WTC11 (cell line): ENCODE results near the gene TMTC2. TPM values are rescaled to one million over a fixed set of nuclear protein-coding genes. Genes with fewer than 3 reads are reported as not detected.

Experiments
- ATAC-seq: fragments of 200-7000 bp; cut with Tn5 transposase; 2 replicates; pipeline ENCODE4 v1.10.0; 2021; ENCODE audit warnings: mild to moderate bottlenecking, moderate library complexity
- CTCF ChIA-PET: fragments of 300-600 bp; sonication (Branson Sonifier 250); formaldehyde crosslinking; loops from one replicate; lab custom pipeline; 2021; ENCODE audit warnings: antibody characterized with exemption; lab: Charles Lee
- POLR2A ChIA-PET: fragments of 350-600 bp; sonication (Branson Sonifier 250); formaldehyde crosslinking; loops from one replicate; lab custom pipeline; 2021; ENCODE audit warnings: antibody characterized with exemption; lab: Charles Lee
- DNase-seq: peaks from one replicate; pipeline ENCODE4 v3.0.0; 2021; ENCODE audit warnings: low spot score
- H3K27ac Mint-ChIP-seq: 2 replicates; pipeline ENCODE4 v1.8.0; 2021; ENCODE audit warnings: mixed read lengths
- H3K27me3 Mint-ChIP-seq: 2 replicates; pipeline ENCODE4 v1.8.0; 2021; ENCODE audit warnings: low read depth, mild to moderate bottlenecking, moderate library complexity, mixed read lengths
- H3K36me3 Mint-ChIP-seq: 2 replicates; pipeline ENCODE4 v1.8.0; 2021; ENCODE audit warnings: mixed read lengths
- H3K4me1 Mint-ChIP-seq: 2 replicates; pipeline ENCODE4 v1.8.0; 2022; ENCODE audit warnings: mixed read lengths
- H3K4me3 Mint-ChIP-seq: 2 replicates; pipeline ENCODE4 v1.8.0; 2021; ENCODE audit warnings: mild to moderate bottlenecking, moderate library complexity, mixed read lengths
- H3K9me3 Mint-ChIP-seq: 2 replicates; pipeline ENCODE4 v1.8.0; 2021; ENCODE audit warnings: mixed read lengths
- ARID4B ChIP-seq: sonication (generic); formaldehyde crosslinking; IDR thresholded peaks from 2 replicates; pipeline ENCODE4 v1.8.0; 2023; ENCODE audit warnings: missing genetic modification reagents, mild to moderate bottlenecking, borderline replicate concordance
- E2F1 ChIP-seq: sonication (generic); formaldehyde crosslinking; IDR thresholded peaks from 2 replicates; pipeline ENCODE4 v1.8.0; 2022; ENCODE audit warnings: mild to moderate bottlenecking, missing genetic modification reagents
- ELF4 ChIP-seq: sonication (generic); formaldehyde crosslinking; IDR thresholded peaks from 2 replicates; pipeline ENCODE4 v1.8.1; 2022; ENCODE audit warnings: low read depth, mild to moderate bottlenecking, moderate library complexity, missing genetic modification reagents
- EMX1 ChIP-seq: fragments of 250-450 bp; sonication (Bioruptor Pico); IDR thresholded peaks from 2 replicates; pipeline ENCODE4 v1.8.0; 2021; ENCODE audit warnings: mild to moderate bottlenecking
- GRHL2 ChIP-seq: fragments of 250-450 bp; sonication (Bioruptor Pico); IDR thresholded peaks from 2 replicates; pipeline ENCODE4 v1.8.0; 2022; ENCODE audit warnings: mild to moderate bottlenecking, moderate library complexity; ENCODE audit not compliant: insufficient replicate concordance, severe bottlenecking
- HMGXB4 ChIP-seq: sonication (generic); formaldehyde crosslinking; IDR thresholded peaks from 2 replicates; pipeline ENCODE4 v1.8.1; 2023; ENCODE audit warnings: mild to moderate bottlenecking, moderate library complexity, missing genetic modification reagents
- JUN ChIP-seq: sonication (generic); formaldehyde crosslinking; IDR thresholded peaks from 2 replicates; pipeline ENCODE4 v1.8.0; 2023; ENCODE audit warnings: mild to moderate bottlenecking, missing genetic modification reagents
- NFATC4 ChIP-seq: fragments of 250-450 bp; sonication (Bioruptor Pico); IDR thresholded peaks from 2 replicates; pipeline ENCODE4 v1.9.0; 2021; ENCODE audit warnings: mild to moderate bottlenecking
- PREB ChIP-seq: sonication (generic); formaldehyde crosslinking; IDR thresholded peaks from 2 replicates; pipeline ENCODE4 v1.8.1; 2022; ENCODE audit warnings: mild to moderate bottlenecking, missing genetic modification reagents, moderate library complexity, borderline replicate concordance
- PRRX2 ChIP-seq: fragments of 250-450 bp; sonication (Bioruptor Pico); IDR thresholded peaks from 2 replicates; pipeline ENCODE4 v1.8.0; 2021; ENCODE audit warnings: mild to moderate bottlenecking
- RELA ChIP-seq: sonication (generic); formaldehyde crosslinking; IDR thresholded peaks from 2 replicates; pipeline ENCODE4 v1.8.1; 2022; ENCODE audit warnings: missing genetic modification reagents, mild to moderate bottlenecking, borderline replicate concordance
- RORB ChIP-seq: fragments of 250-450 bp; sonication (Bioruptor Pico); IDR thresholded peaks from 2 replicates; pipeline ENCODE4 v1.9.0; 2021; ENCODE audit warnings: mild to moderate bottlenecking
- ZNF138 ChIP-seq: sonication (generic); formaldehyde crosslinking; conservative IDR thresholded peaks from 2 replicates; pipeline ENCODE4 v1.8.1; 2022; ENCODE audit warnings: mild to moderate bottlenecking, moderate library complexity, missing genetic modification reagents
- ZNF423 ChIP-seq: fragments of 250-450 bp; sonication (Bioruptor Pico); IDR thresholded peaks from 2 replicates; pipeline ENCODE4 v2.1.2; 2022; ENCODE audit warnings: mild to moderate bottlenecking, moderate library complexity
- ZSCAN18 ChIP-seq: fragments of 250-450 bp; sonication (Bioruptor Pico); IDR thresholded peaks from 2 replicates; pipeline ENCODE4 v2.1.2; 2022; ENCODE audit warnings: mild to moderate bottlenecking, moderate library complexity
- total RNA-seq: library from RNA; stranded (reverse); gene quantifications from 3 replicates; pipeline ENCODE4 v1.2.3, GENCODE V29; 2021
- TF ChIP-seq, protein P1 (sequence below): fragments of 250-450 bp; sonication (Bioruptor Pico); IDR thresholded peaks from 2 replicates; pipeline ENCODE4 v1.9.0; 2021; ENCODE audit warnings: mild to moderate bottlenecking, borderline replicate concordance
- TF ChIP-seq, protein P2 (sequence below): fragments of 250-450 bp; sonication (Bioruptor Pico); conservative IDR thresholded peaks from 2 replicates; pipeline ENCODE4 v1.9.0; 2021; ENCODE audit warnings: mild to moderate bottlenecking

Gene TMTC2
- total RNA-seq, 1 experiment from 2014 or later, result 6.4 TPM

- no peak for TF ChIP-seq ARID4B
- no peak for TF ChIP-seq ELF4 (CRISPR knock-in tag)
- no peak for TF ChIP-seq ZNF423 (CRISPR knock-in tag)
- no peak for TF ChIP-seq NFATC4 (CRISPR knock-in tag)
- no peak for TF ChIP-seq E2F1
Observed at GRCh38 chr12:83142914-83143313, 456.2 kb downstream of the TMTC2 start (continued).

DNA sequence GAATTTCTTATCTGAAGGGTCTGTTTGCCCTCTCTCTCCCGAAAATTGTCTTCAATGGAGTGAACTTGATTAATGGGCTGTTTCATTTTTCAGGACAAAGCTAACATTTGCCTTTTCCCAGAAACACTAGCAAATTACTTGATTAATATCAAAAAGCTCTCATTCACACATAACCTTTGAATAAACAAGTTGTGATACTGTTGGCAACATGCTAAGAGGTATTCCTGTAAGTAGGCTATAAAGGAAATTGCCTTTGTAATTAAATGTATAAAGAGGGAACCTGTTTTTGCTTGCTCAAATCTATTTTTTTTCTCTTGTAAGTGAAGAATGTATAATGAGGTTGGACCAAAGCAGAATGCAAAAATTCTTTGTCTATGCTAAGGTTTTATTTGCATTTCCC, 457.2 kb downstream of the TMTC2 start:
- no peak for DNase-seq
- CTCF ChIA-PET, result no interaction called here
- H3K27me3 Mint-ChIP-seq, result no peaks in the 10 kb centered on the region; the same call in 1 of the 2 replicates
- peaks cover 27% of the 10 kb centered on the region for H3K36me3 Mint-ChIP-seq
- no peak overlapping the region for H3K4me3 Mint-ChIP-seq
- ATAC-seq, result no peak
- no peaks in the 10 kb centered on the region for H3K4me1 Mint-ChIP-seq
- H3K9me3 Mint-ChIP-seq, result peaks cover 28% of the 10 kb centered on the region
- POLR2A ChIA-PET, result no interaction called here
- no peak overlapping the region for H3K27ac Mint-ChIP-seq
- TF ChIP-seq HMGXB4 (CRISPR knock-in tag) (no peak), RELA (CRISPR knock-in tag) (no peak), JUN (CRISPR knock-in tag) (no peak), PRRX2 (no peak), PREB (CRISPR knock-in tag) (no peak), E2F1 (no peak), RORB (no peak), GRHL2 (CRISPR knock-in tag) (no peak), ZSCAN18 (CRISPR knock-in tag) (no peak), EMX1 (no peak), ZNF138 (CRISPR knock-in tag) (no peak)
- TF ChIP-seq, protein P1, sequence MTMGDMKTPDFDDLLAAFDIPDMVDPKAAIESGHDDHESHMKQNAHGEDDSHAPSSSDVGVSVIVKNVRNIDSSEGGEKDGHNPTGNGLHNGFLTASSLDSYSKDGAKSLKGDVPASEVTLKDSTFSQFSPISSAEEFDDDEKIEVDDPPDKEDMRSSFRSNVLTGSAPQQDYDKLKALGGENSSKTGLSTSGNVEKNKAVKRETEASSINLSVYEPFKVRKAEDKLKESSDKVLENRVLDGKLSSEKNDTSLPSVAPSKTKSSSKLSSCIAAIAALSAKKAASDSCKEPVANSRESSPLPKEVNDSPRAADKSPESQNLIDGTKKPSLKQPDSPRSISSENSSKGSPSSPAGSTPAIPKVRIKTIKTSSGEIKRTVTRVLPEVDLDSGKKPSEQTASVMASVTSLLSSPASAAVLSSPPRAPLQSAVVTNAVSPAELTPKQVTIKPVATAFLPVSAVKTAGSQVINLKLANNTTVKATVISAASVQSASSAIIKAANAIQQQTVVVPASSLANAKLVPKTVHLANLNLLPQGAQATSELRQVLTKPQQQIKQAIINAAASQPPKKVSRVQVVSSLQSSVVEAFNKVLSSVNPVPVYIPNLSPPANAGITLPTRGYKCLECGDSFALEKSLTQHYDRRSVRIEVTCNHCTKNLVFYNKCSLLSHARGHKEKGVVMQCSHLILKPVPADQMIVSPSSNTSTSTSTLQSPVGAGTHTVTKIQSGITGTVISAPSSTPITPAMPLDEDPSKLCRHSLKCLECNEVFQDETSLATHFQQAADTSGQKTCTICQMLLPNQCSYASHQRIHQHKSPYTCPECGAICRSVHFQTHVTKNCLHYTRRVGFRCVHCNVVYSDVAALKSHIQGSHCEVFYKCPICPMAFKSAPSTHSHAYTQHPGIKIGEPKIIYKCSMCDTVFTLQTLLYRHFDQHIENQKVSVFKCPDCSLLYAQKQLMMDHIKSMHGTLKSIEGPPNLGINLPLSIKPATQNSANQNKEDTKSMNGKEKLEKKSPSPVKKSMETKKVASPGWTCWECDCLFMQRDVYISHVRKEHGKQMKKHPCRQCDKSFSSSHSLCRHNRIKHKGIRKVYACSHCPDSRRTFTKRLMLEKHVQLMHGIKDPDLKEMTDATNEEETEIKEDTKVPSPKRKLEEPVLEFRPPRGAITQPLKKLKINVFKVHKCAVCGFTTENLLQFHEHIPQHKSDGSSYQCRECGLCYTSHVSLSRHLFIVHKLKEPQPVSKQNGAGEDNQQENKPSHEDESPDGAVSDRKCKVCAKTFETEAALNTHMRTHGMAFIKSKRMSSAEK, result no peak
- TF ChIP-seq, protein P2, sequence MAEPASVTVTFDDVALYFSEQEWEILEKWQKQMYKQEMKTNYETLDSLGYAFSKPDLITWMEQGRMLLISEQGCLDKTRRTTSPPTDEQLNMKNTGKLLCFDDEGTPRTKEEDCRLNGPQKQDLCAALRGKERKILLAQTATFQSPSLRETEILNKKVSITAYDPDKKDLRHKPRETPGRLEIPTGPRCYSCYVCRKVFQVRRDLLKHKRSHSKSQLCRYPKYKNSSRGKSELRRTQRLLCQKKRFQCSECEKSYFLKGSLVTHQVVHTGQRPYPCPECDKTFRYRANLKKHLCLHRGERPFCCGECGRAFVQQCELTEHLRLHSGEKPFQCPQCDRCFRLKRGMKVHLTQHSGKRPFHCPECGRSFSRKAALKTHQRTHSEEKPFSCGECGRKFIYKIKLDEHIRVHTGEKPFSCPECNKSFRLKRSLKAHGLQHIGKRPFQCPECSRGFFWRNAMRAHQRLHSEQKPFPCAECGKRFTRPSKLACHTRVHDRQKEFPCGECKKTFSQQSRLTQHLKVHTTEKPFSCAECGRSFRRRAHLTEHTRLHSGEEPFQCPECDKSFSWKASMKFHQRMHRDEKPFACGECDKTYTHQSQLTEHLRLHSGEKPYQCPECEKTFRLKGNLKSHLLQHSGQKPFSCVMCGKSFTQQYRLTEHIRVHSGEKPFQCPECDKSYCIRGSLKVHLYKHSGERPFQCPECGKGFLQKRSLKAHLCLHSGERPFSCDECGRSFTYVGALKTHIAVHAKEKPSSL (CRISPR knock-in tag), result no peak
